ENCODE measurements around the gene CACNB2. TPM values are rescaled to one million over a fixed set of nuclear protein-coding genes. Genes with fewer than 3 reads are reported as not detected.

CACNB2 gene
- 10 to 100 TPM in 1 of 2 donors, 1 to 10 TPM in 1; 9.8 to 12.1 TPM for total RNA-seq

- H3K9me3 ChIP-seq, result no peaks in the 10 kb centered on the region
- H3K27ac ChIP-seq, result peak within 1 kb of the TSS; percentile 59
- no peaks in the 10 kb centered on the region for H3K4me1 ChIP-seq
- peak within 1 kb of the TSS; percentile 66 to 70 for H3K9ac ChIP-seq (ENCODE audit: low read depth in 2 of 2, low read length in 2 of 2)
- H3K4me3 ChIP-seq, result peak within 1 kb of the TSS; percentile 63
- H3K27me3 ChIP-seq, result no peaks in the 10 kb centered on the region
- intact Hi-C loops (cut with DNase I), result no loop called here
- TF ChIP-seq CTCF (IDR thresholded peaks at IDR 0.05), result no peak
- peak; percentile 70 for DNase-seq
- no peaks in the 10 kb centered on the region for H3K36me3 ChIP-seq
These were observed at the start of gene CACNB2 for GRCh38 chr10:18140149-18140956. CACNB2 (plus strand) TSS chr10:18140424.

GRCh38 chr10:18094332-18094731 is 45.9 kb upstream of the CACNB2 start:
- no peak for TF ChIP-seq CTCF (IDR thresholded peaks at IDR 0.05)

GRCh38 chr10:18094793-18095192 is 45.4 kb upstream of the CACNB2 start:
- Histone ChIP-seq H3K27ac (no peak overlapping the region), H3K4me1 (no peaks in the 10 kb centered on the region), H3K9me3 (no peaks in the 10 kb centered on the region), H3K4me3 (no peak overlapping the region), H3K36me3 (no peaks in the 10 kb centered on the region), H3K27me3 (no peaks in the 10 kb centered on the region), H3K9ac (ENCODE audit: low read depth in 2 of 2, low read length in 2 of 2) (no peak overlapping the region)
- TF ChIP-seq CTCF (IDR thresholded peaks at IDR 0.05), result no peak
- no peak for DNase-seq
- intact Hi-C loops (cut with DNase I), result no loop called here

More at GRCh38 chr10:18094332-18094731, 45.9 kb upstream of the CACNB2 start:
- Histone ChIP-seq H3K27ac (no peak overlapping the region), H3K4me3 (no peak overlapping the region), H3K9me3 (no peaks in the 10 kb centered on the region), H3K9ac (ENCODE audit: low read depth in 2 of 2, low read length in 2 of 2) (no peak overlapping the region), H3K36me3 (no peaks in the 10 kb centered on the region), H3K27me3 (no peaks in the 10 kb centered on the region), H3K4me1 (no peaks in the 10 kb centered on the region)
- no peak for DNase-seq
- intact Hi-C loops (cut with DNase I), result no loop called here

- intact Hi-C loops (cut with DNase I), result no loop called here
- no peak for TF ChIP-seq CTCF (IDR thresholded peaks at IDR 0.05)
- H3K4me1 ChIP-seq, result no peaks in the 10 kb centered on the region
These were observed 42.7 kb upstream of the CACNB2 start for GRCh38 chr10:18097524-18097923.

GRCh38 chr10:18098201-18098600 is 42.0 kb upstream of the CACNB2 start:
- intact Hi-C loops (cut with DNase I), result no loop called here

More at GRCh38 chr10:18097524-18097923, 42.7 kb upstream of the CACNB2 start:
- DNase-seq, result no peak
- Histone ChIP-seq H3K9me3 (no peaks in the 10 kb centered on the region), H3K9ac (ENCODE audit: low read depth in 2 of 2, low read length in 2 of 2) (no peak overlapping the region), H3K36me3 (no peaks in the 10 kb centered on the region), H3K27me3 (no peaks in the 10 kb centered on the region), H3K4me3 (no peak overlapping the region), H3K27ac (no peak overlapping the region)

More at GRCh38 chr10:18098201-18098600, 42.0 kb upstream of the CACNB2 start:
- TF ChIP-seq CTCF (IDR thresholded peaks at IDR 0.05), result no peak
- Histone ChIP-seq H3K36me3 (no peaks in the 10 kb centered on the region), H3K27ac (no peak overlapping the region), H3K4me1 (no peaks in the 10 kb centered on the region), H3K9ac (ENCODE audit: low read depth in 2 of 2, low read length in 2 of 2) (no peak overlapping the region), H3K27me3 (no peaks in the 10 kb centered on the region), H3K4me3 (no peak overlapping the region), H3K9me3 (no peaks in the 10 kb centered on the region)
- DNase-seq, result no peak

Data from colonic mucosa (tissue), 4 donors.